ENCODE results near the gene KDM4C. TPM values are rescaled to one million over a fixed set of nuclear protein-coding genes. Genes with fewer than 3 reads are reported as not detected.
"Not testable (repeated sequence)": the region's sequence is repeated elsewhere in the genome, so short reads cannot be mapped to it uniquely, and the experiment has no call there.

The KDM4C gene
- total RNA-seq, 1 donor from 2014 or later, result 63.5 TPM

- DNase-seq, result no peak
- H3K9me3 Mint-ChIP-seq (ENCODE audit: unreplicated experiment), result no peaks in the 10 kb centered on the region
- H3K27ac Mint-ChIP-seq (ENCODE audit: unreplicated experiment), result no peak overlapping the region
- H3K36me3 Mint-ChIP-seq (ENCODE audit: unreplicated experiment), result peaks cover 10% of the 10 kb centered on the region
- no peak for TF ChIP-seq CTCF (IDR thresholded peaks at IDR 0.05; ENCODE audit: partially characterized antibody, unreplicated experiment)
- H3K4me3 Mint-ChIP-seq (ENCODE audit: unreplicated experiment), result no peak overlapping the region
- no peaks in the 10 kb centered on the region for H3K4me1 Mint-ChIP-seq (ENCODE audit: low read depth, unreplicated experiment)
- no peaks in the 10 kb centered on the region for H3K27me3 Mint-ChIP-seq (ENCODE audit: unreplicated experiment)
Observed at GRCh38 chr9:7009065-7009464, 251.3 kb downstream of the KDM4C start.

GRCh38 chr9:7011395-7012067, 253.8 kb downstream of the KDM4C start:
- no peaks in the 10 kb centered on the region for H3K9me3 Mint-ChIP-seq (ENCODE audit: unreplicated experiment)
- no peak overlapping the region for H3K4me3 Mint-ChIP-seq (ENCODE audit: unreplicated experiment)
- no peak for TF ChIP-seq CTCF (IDR thresholded peaks at IDR 0.05; ENCODE audit: partially characterized antibody, unreplicated experiment)
- no peak overlapping the region for H3K27ac Mint-ChIP-seq (ENCODE audit: unreplicated experiment)
- no peak for DNase-seq
- H3K27me3 Mint-ChIP-seq (ENCODE audit: unreplicated experiment), result no peaks in the 10 kb centered on the region
- no peaks in the 10 kb centered on the region for H3K4me1 Mint-ChIP-seq (ENCODE audit: low read depth, unreplicated experiment)
- H3K36me3 Mint-ChIP-seq (ENCODE audit: unreplicated experiment), result peaks cover 10% of the 10 kb centered on the region

- peaks cover 1% of the 10 kb centered on the region for H3K9me3 Mint-ChIP-seq (ENCODE audit: unreplicated experiment)
- peaks cover 4% of the 10 kb centered on the region for H3K27me3 Mint-ChIP-seq (ENCODE audit: unreplicated experiment)
- no peak overlapping the region for H3K4me3 Mint-ChIP-seq (ENCODE audit: unreplicated experiment)
- TF ChIP-seq CTCF (IDR thresholded peaks at IDR 0.05; ENCODE audit: partially characterized antibody, unreplicated experiment), result no peak
- no peak overlapping the region for H3K27ac Mint-ChIP-seq (ENCODE audit: unreplicated experiment)
- no peaks in the 10 kb centered on the region for H3K4me1 Mint-ChIP-seq (ENCODE audit: low read depth, unreplicated experiment)
- DNase-seq, result no peak
- H3K36me3 Mint-ChIP-seq (ENCODE audit: unreplicated experiment), result no peaks in the 10 kb centered on the region
Observed at GRCh38 chr9:7027996-7028395, 270.2 kb downstream of the KDM4C start.

GRCh38 chr9:7028591-7028990, 270.8 kb downstream of the KDM4C start:
- Mint-ChIP-seq H3K27me3 (ENCODE audit: unreplicated experiment) (peaks cover 2% of the 10 kb centered on the region), H3K4me1 (ENCODE audit: low read depth, unreplicated experiment) (no peaks in the 10 kb centered on the region), H3K27ac (ENCODE audit: unreplicated experiment) (no peak overlapping the region), H3K9me3 (ENCODE audit: unreplicated experiment) (peaks cover 1% of the 10 kb centered on the region), H3K36me3 (ENCODE audit: unreplicated experiment) (no peaks in the 10 kb centered on the region), H3K4me3 (ENCODE audit: unreplicated experiment) (no peak overlapping the region)
- TF ChIP-seq CTCF (IDR thresholded peaks at IDR 0.05; ENCODE audit: partially characterized antibody, unreplicated experiment), result no peak
- no peak for DNase-seq

GRCh38 chr9:7030943-7031342, 273.2 kb downstream of the KDM4C start:
- not testable (repeated sequence) for H3K9me3 Mint-ChIP-seq (ENCODE audit: unreplicated experiment); H3K27me3 Mint-ChIP-seq (ENCODE audit: unreplicated experiment); H3K36me3 Mint-ChIP-seq (ENCODE audit: unreplicated experiment); H3K4me1 Mint-ChIP-seq (ENCODE audit: low read depth, unreplicated experiment); DNase-seq; H3K27ac Mint-ChIP-seq (ENCODE audit: unreplicated experiment); H3K4me3 Mint-ChIP-seq (ENCODE audit: unreplicated experiment)
